ENCODE results near the gene P4HA3. TPM values are rescaled to one million over a fixed set of nuclear protein-coding genes. Genes with fewer than 3 reads are reported as not detected.

P4HA3 gene
- polyA plus RNA-seq, 3 donors = 0.56 to 0.98 (median 0.90) TPM

DNA sequence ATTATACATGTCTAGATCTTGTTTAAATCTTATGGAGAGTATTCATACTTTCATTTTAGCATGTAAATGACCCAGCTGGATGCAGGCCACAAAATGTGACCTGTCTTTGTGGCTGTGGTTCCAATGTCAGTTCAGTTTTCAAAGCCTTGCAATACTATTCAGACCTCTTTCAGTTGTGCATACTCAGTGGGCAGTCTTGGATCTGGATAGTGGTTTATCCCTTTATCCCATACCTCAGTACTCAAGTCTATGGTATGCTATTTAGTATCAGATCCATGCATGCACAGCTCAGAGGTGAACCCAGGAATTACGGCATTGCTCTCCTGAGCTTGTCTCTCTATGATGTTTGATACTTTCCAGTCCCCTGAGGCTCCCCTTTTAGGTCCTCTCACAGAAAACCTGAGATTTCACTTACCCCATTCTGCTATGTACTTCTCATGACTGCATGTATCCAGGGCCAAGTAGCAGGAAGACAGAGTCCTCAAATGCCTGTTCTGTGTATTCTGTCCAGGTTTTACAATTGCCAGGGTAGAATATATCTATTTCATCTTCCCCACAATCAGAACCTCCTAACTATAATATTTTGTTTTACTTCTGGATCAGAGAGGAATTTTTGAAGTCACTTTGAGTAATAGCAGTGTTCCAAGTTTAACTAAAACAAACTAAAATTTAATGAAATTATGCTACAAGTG, 6.9 kb upstream of the P4HA3 start:
- DNase-seq = no peak

- no peak for DNase-seq
These were observed 5.5 kb upstream of the P4HA3 start for GRCh38 chr11:74316772-74317505.

DNA sequence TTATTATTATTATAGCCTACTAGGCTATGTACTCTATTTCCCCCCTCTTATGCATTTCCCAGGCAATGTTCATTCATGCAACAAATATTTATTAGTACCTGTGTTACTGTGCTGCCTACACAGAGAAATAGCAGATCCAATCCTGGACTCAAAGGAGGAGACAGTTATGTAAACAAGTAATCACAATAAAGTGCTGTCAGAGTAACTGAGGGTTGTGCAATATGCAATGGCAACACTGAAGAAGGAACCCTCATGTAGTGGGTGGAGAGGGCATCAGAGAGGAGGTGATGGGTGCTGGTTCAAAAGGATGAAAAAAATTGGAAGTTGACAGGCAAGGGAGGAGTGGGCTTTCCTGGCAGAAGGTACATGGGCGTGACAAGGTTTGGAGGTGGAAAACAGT, 886 bp upstream of the P4HA3 start:
- DNase-seq = no peak

GRCh38 chr11:74310857-74311256, 583 bp downstream of the P4HA3 start:
- no peak for DNase-seq

DNA sequence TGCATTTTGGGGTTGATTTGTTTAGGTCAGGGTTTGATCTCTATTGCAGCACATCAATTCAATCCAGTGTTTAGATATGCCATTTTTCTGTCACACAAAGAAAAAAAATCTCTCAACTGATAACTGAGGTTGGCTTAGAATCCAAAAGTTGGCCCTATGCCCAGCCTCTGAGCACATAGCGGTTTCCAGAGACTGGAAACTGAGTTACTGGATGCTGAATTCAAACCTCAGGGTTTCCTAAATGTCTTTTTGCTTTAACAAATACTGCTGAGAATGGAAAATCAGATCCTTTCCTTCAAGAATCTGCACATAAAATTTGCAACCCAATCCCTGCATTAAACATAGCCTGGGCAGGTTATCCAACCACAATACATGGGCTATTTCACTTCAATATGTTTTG, 4.0 kb downstream of the P4HA3 start:
- no peak for DNase-seq

- no peak for DNase-seq
These were observed 4.8 kb downstream of the P4HA3 start for GRCh38 chr11:74306435-74307175.

- DNase-seq = no peak
These were observed 12.4 kb downstream of the P4HA3 start for GRCh38 chr11:74299015-74299414.

DNA sequence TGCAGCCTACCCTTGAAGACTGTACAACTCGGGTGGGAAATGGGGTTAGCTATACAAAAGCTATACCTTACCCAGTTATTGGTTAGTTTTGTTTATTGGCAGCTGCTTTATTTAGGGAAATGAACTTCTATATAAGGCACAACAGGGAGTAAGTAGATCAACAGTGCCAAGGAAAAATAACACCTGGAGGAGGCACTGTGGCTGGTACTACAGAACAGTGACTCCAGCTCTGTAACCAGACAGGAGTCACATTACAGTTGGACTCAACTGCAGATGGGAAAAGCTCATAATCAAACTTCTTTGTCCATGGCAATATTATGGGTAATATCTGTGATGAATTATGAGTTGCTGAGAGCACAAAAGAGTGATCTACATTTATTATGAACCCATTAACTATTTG, 14.0 kb downstream of the P4HA3 start:
- DNase-seq = no peak

- DNase-seq = no peak
These were observed 22.5 kb downstream of the P4HA3 start for GRCh38 chr11:74288911-74289310.

GRCh38 chr11:74288161-74288560, 23.3 kb downstream of the P4HA3 start:
- DNase-seq = no peak

- no peak for DNase-seq
These were observed 27.0 kb downstream of the P4HA3 start for GRCh38 chr11:74284466-74284865.

DNA sequence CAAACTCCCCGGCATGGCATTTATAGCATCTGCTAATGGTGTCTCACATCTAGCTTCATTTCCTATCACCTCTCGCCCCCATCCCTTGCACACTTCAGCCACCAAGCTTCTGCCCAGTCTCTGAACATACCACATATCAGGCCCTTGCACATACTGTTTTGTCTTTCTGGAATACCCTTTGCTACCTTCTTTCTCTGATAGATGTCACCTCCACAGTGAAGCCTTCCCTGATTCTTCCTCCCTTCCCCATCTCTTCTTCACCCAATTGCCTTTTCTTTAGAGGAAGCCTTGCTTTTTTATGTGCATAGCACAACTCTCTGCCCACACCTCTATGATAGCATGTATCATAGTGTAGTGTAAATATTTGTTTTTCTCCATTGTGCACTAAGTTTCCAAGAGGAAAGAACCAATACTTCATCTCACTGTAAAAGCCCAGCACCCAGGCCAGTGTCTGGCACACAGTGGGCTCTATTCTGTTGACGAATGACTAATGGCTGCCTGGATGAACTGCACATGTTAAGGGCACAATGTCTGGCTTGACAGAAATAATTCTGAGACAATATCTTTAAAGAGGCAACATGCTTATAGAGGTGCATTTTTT, 27.8 kb downstream of the P4HA3 start:
- DNase-seq = no peak

DNA sequence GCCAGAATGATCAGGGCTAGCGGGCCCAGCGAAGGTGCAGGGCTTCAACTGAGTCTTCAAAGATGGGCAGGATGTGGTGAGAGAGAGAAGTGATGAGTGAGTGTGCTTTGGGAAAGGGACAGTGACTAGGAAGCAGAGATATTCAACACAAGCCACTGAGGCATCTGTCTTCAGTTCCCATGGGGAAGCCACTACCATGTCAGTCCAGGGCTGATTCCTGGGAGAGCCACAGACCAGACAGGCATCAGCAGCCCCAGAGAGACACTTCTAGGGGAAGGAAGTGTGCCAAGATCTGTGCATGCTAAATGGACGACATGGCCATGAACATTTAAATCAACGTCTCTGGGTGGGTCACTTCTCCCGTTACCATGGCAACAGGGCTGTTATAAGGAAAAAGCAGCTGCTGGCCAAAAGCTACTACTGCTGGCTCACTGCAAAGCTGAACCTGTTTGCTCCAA, 28.5 kb downstream of the P4HA3 start:
- DNase-seq = no peak

DNA sequence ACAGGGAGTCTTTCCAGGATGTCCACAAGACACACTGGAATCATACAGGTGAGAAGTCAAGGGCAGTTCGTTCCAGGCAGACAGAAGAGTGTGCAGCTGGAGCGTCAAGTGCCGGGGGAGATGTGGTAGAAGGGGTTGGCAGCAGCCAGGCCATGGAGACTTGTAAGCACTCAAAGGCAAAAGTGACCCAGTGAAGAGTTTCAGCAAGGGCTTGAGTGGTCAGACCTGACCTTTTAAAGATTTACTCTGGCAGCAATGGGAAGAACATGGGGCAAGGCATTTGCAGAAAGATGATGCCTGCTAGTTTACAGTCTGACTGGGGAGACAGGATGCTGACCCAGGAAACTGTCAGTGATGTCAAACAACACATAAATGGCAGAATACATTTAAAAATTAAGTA, 29.0 kb downstream of the P4HA3 start:
- no peak for DNase-seq

GRCh38 chr11:74280494-74280893, 30.9 kb downstream of the P4HA3 start:
- DNase-seq = no peak

DNA sequence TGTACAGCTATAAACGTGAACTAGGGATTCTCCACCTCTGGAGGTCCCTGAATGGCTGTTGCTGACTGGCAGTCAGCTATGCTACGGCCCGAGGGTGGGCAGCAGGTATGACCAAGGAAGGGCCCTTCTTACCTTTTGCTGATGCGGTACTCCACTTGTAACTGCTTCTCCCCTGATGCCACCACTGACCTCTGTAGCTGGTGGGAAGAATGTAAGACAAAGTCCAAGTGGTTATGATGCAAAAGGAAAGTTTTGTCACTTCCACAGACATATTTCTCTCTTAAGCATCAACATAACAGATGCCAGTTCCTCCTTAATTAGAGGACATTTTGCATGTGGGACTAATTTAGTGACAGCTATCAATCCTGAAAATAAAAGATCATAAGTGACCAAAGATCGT, 32.2 kb downstream of the P4HA3 start:
- DNase-seq = no peak

GRCh38 chr11:74278721-74279161, 32.7 kb downstream of the P4HA3 start:
- DNase-seq = no peak

GRCh38 chr11:74278103-74278502, 33.3 kb downstream of the P4HA3 start:
- DNase-seq = no peak

DNA sequence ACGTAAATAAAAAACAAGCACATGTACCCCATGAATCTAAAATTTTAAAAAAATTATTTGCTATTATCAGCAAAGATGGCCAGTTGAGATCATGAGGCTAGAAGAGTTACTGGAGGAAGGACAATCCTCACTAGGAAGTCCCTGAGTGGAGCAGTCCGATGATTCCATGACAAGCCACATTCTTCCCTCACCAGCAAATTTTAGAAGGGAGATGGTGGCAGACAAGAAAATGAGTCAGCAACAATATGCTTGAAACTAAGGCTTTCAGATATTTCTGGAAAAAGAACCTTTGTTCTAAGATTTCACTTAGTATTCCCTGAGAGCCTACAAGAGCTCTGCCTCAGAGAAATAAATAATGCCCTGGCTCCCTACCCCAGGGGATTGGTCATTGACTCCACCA, 34.9 kb downstream of the P4HA3 start:
- no peak for DNase-seq

- DNase-seq = no peak
These were observed 39.2 kb downstream of the P4HA3 start for GRCh38 chr11:74272276-74272675.

DNA sequence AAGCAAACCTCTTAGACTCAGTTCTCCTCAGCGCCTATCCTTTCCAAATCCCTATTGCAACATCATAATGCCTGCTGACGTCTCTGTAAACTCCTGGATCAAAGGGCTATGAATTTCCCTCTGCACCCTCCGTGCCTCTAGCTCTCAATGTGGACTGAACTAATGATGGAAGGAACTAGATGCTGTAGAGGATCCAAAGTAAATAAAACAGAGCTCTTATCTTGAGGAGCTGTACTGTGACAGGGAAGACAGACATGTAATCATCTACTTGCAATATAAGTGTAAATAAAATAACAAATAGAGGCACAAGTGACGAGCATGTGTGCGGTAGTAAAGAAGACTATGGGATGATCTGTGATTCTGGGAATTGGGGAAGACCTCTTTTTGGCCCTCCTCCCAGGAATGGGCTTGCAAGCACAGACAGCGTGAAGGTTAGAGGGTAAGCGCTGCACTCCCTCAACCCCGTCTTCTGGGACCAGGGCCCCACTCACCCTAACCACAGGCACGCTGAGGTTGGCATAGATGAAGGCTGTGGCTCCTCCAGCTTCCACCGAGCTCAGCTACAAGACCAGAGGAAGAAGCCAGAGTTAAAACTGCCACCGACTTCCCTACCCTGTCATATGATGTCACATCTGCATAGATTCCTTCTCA, 42.2 kb downstream of the P4HA3 start:
- DNase-seq = no peak

- no peak for DNase-seq
These were observed 43.0 kb downstream of the P4HA3 start for GRCh38 chr11:74268456-74268855.

Measured in renal pelvis (tissue), 4 donors.